Testis (tissue), 3 donors: Measurements from ENCODE around the gene AXIN1. TPM values are rescaled to one million over a fixed set of nuclear protein-coding genes. Genes with fewer than 3 reads are reported as not detected.

Experiments used
- DNase-seq: peaks from one replicate; pipeline ENCODE4 v3.0.0-alpha.2; 2019
- H3K27ac ChIP-seq, 2 donors: fragments of 200-600 bp; sonication (generic); one replicate each; pipeline ENCODE4 v1.5.1; 2019
- H3K27me3 ChIP-seq: fragments of 200-600 bp; sonication (generic); one replicate; pipeline ENCODE4 v1.5.1; 2019
- H3K36me3 ChIP-seq: fragments of 200-600 bp; sonication (generic); one replicate; pipeline ENCODE4 v1.5.1; 2017; ENCODE audit warnings: low read depth; ENCODE audit errors: missing control alignments
- H3K4me1 ChIP-seq: fragments of 200-600 bp; sonication (generic); one replicate; pipeline ENCODE4 v1.5.1; 2019
- H3K4me3 ChIP-seq, 2 donors: fragments of 200-600 bp; sonication (generic); one replicate each; pipeline ENCODE4 v1.5.1; 2017 to 2019
- H3K9me3 ChIP-seq: fragments of 200-600 bp; sonication (generic); one replicate; pipeline ENCODE4 v1.5.1; 2017
- POLR2A ChIP-seq: fragments of 450-650 bp; IDR thresholded peaks from one replicate; pipeline ENCODE4 v1.6.1; 2017; ENCODE audit warnings: antibody characterized with exemption, mild to moderate bottlenecking, moderate library complexity
- WGBS, 2 donors: methylation state at CpG; one replicate each; pipeline ENCODE4 v1.1.5; 2018; 5-methylcytosine and 5-hydroxymethylcytosine counted together
- intact Hi-C: fragments of 100-400 bp; cut with DNase I; formaldehyde crosslinking; loops from one replicate; pipeline ENCODE4 v1.15.1; 2023; ENCODE audit warnings: low total_unique reads
- polyA plus RNA-seq: library from polyadenylated mRNA; stranded (reverse); fragments of 350-450 nt; fragmentation: Illumina TruSeq; extraction: RNeasy Lipid Tissue Mini Kit (QIAGEN cat#74804); gene quantifications from one replicate; pipeline ENCODE4 v1.2.3, GENCODE V29; 2014; ENCODE audit warnings: low read depth, low replicate concordance; ENCODE audit not compliant: insufficient read depth
- total RNA-seq, 2 donors: library from RNA; depleted of rRNA; stranded (reverse); fragments of >200 nt; gene quantifications; one replicate each; pipeline ENCODE4 v1.2.3, GENCODE V29; 2016
- TF ChIP-seq, protein P1 (sequence below), 3 experiments: fragments of 450-650 bp in 2 of 3; fragments of 200-600 bp in 1 of 3; sonication (generic) in 1 of 3; IDR thresholded peaks; one replicate each; pipeline ENCODE4 v1.5.1; 2016 to 2019; ENCODE audit warnings: antibody characterized with exemption in 3 of 3, mild to moderate bottlenecking in 2 of 3, moderate library complexity in 1 of 3

AXIN1 gene
- total and polyA plus RNA-seq, 3 donors from 2014 or later, result 19.4 to 32.0 (median 30.6) TPM

- Histone ChIP-seq H3K4me3 (no peak overlapping the region), H3K9me3 (no peaks in the 10 kb centered on the region), H3K27ac (no peak overlapping the region), H3K36me3 (no peaks in the 10 kb centered on the region), H3K27me3 (no peaks in the 10 kb centered on the region), H3K4me1 (no peaks in the 10 kb centered on the region)
- TF ChIP-seq, protein P1, sequence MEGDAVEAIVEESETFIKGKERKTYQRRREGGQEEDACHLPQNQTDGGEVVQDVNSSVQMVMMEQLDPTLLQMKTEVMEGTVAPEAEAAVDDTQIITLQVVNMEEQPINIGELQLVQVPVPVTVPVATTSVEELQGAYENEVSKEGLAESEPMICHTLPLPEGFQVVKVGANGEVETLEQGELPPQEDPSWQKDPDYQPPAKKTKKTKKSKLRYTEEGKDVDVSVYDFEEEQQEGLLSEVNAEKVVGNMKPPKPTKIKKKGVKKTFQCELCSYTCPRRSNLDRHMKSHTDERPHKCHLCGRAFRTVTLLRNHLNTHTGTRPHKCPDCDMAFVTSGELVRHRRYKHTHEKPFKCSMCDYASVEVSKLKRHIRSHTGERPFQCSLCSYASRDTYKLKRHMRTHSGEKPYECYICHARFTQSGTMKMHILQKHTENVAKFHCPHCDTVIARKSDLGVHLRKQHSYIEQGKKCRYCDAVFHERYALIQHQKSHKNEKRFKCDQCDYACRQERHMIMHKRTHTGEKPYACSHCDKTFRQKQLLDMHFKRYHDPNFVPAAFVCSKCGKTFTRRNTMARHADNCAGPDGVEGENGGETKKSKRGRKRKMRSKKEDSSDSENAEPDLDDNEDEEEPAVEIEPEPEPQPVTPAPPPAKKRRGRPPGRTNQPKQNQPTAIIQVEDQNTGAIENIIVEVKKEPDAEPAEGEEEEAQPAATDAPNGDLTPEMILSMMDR (IDR thresholded peaks at IDR 0.05), result no peak
- no peak for TF ChIP-seq POLR2A
- WGBS, 2 donors, result 91 to 94% methylated on average over 19 to 52 of the region's 52 CpGs
- no peak for DNase-seq
- intact Hi-C loops, result no loop called here
These were observed 68.1 kb downstream of the AXIN1 start for GRCh38 chr16:284204-285120.

DNA sequence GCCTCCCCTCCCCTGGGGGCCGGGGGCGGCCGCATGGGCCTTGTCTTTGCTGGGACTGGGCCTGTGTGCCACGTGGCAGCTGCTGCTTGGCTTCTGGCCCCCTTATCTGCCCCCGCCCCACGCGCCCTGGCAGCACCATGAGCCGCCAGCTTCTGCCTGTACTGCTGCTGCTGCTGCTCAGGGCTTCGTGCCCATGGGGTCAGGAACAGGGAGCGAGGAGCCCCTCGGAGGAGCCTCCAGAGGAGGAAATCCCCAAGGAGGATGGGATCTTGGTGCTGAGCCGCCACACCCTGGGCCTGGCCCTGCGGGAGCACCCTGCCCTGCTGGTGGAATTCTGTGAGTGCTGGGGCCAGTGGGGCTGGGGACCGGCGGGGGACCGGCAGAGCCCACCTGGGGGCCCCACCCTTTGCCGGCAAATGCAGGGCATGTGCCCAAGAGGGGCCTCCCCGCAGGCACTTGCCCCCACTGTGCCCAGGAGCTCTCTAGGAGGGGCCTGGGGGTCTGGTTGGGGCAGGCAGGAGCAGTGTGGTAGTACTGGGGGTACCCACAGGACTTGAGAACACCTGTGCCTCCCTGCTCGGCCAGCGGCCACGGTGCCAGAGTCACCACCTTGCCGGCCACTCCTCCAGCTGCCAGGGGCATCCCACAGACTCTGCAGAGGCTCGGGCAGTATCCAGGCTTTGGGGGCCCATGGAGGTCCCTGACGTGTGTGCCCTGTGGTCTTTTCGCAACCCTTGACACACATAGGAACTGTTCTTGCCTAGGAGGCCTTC lies 69.3 kb downstream of the AXIN1 start, which contains the start of gene PDIA2:
Gene PDIA2, plus strand, starts transcription at position 132 of the 773 bp plus-strand sequence. Its CDS starts 6 bp downstream, at position 138.
- Histone ChIP-seq H3K27me3 (no peaks in the 10 kb centered on the region), H3K4me1 (no peaks in the 10 kb centered on the region), H3K36me3 (no peaks in the 10 kb centered on the region), H3K4me3 (no peak within 1 kb of the TSS), H3K27ac (no peak within 1 kb of the TSS), H3K9me3 (no peaks in the 10 kb centered on the region)
- 75 to 77% methylated on average over 2 to 25 of the region's 25 CpGs for WGBS, 2 donors
- DNase-seq, result no peak
- TF ChIP-seq POLR2A, result no peak
- TF ChIP-seq, protein P1 (IDR thresholded peaks at IDR 0.05), result no peak
- intact Hi-C loops, result no loop called here

DNA sequence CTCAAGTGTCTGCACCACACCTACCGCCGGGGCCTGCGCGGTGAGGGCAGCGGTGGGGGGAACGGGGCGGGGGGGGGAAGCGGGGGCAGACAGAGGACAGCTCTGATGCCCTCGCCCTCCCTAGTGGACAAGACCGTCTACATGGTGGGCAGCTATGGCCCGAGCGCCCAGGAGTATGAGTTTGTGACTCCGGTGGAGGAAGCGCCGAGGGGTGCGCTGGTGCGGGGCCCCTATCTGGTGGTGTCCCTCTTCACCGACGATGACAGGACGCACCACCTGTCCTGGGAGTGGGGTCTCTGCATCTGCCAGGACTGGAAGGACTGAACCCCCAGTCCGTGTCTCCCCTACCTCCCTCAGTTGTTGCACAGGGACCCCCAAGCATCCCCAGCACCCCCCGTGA lies 70.0 kb downstream of the AXIN1 start:
- intact Hi-C loops, result no loop called here
- Histone ChIP-seq H3K27ac (no peak overlapping the region), H3K9me3 (no peaks in the 10 kb centered on the region), H3K4me3 (no peak overlapping the region), H3K36me3 (no peaks in the 10 kb centered on the region), H3K4me1 (no peaks in the 10 kb centered on the region), H3K27me3 (no peaks in the 10 kb centered on the region)
- TF ChIP-seq, protein P1 (IDR thresholded peaks at IDR 0.05), result no peak
- TF ChIP-seq POLR2A, result no peak
- 88 to 89% methylated on average over 9 to 21 of the region's 22 CpGs for WGBS, 2 donors
- no peak for DNase-seq

- TF ChIP-seq, protein P1 (IDR thresholded peaks at IDR 0.05), result no peak
- Histone ChIP-seq H3K27me3 (no peaks in the 10 kb centered on the region), H3K27ac (no peak overlapping the region), H3K4me3 (no peak overlapping the region), H3K4me1 (no peaks in the 10 kb centered on the region), H3K36me3 (no peaks in the 10 kb centered on the region), H3K9me3 (no peaks in the 10 kb centered on the region)
- no peak for DNase-seq
- intact Hi-C loops, result no loop called here
- WGBS, 2 donors, result 58% methylated on average over 25 of the region's 25 CpGs; no CpG with 5 or more reads in 1 of the 2 donors
These were observed 70.8 kb downstream of the AXIN1 start for GRCh38 chr16:281660-282255.
